K562 (cell line): ENCODE data around the gene RHOT1. TPM values are rescaled to one million over a fixed set of nuclear protein-coding genes. Genes with fewer than 3 reads are reported as not detected.

ENCODE experiments used
- ATAC-seq: fragments of 200-7000 bp; cut with Tn5 transposase; 3 replicates; pipeline ENCODE4 v1.9.1; 2020; ENCODE audit warnings: moderate library complexity
- BruUV-seq: library from RNA; stranded (reverse); fragments of 400-500 nt; replicated peaks from 2 replicates; lab custom pipeline; 2021; lab: Mats Ljungman, UMichigan
- CTCF ChIA-PET: fragments of 300-600 bp; formaldehyde crosslinking; extraction: SDS; loops from one replicate; lab custom pipeline; 2021; ENCODE audit warnings: low intra/inter-chr PET ratio; lab: Yijun Ruan, JAX
- POLR2A ChIA-PET: fragments of 300-600, 350-650 bp; sonication (Branson Sonifier 250); formaldehyde crosslinking; extraction: SDS; loops from one replicate; lab custom pipeline; 2021; ENCODE audit warnings: antibody characterized with exemption, inconsistent platforms; lab: Yijun Ruan, JAX
- DNase-seq, 4 experiments: peaks; one replicate each; pipeline versions ENCODE4 v3.0.0 to v3.0.0-alpha.2; 2011 to 2018; ENCODE audit warnings: low spot score in 3 of 4, mixed read lengths in 3 of 4; ENCODE audit errors: extremely low read depth in 1 of 4
- FAIRE-seq: peaks from 2 replicates; lab custom pipeline; 2011; peaks lifted over from hg19 to GRCh38; lab: Jason Lieb, UNC
- H2AFZ ChIP-seq: 2 replicates; pipeline ENCODE4 v1.6.0; 2011; ENCODE audit warnings: low read depth, low read length, control low read depth, inconsistent platforms
- H3K27ac ChIP-seq: fragments of 200-600 bp; 3 replicates; pipeline ENCODE4 v1.8.0; 2011; ENCODE audit warnings: low read depth, mild to moderate bottlenecking, control low read depth, inconsistent platforms, low read length, moderate library complexity, mixed read lengths; ENCODE audit errors: extremely low read depth
- H3K27me3 ChIP-seq, 2 experiments: fragments of 300-600 bp in 1 of 2; 2 replicates in 1 of 2; 3 replicates in 1 of 2; pipeline versions ENCODE4 v1.6.0 to v1.8.0; 2011; ENCODE audit warnings: inconsistent platforms in 2 of 2, low read length in 2 of 2, mild to moderate bottlenecking in 1 of 2, mixed read lengths in 1 of 2, moderate library complexity in 1 of 2; ENCODE audit not compliant: control insufficient read depth in 2 of 2, insufficient read depth in 2 of 2
- H3K36me3 ChIP-seq: fragments of 300-600 bp; 3 replicates; pipeline ENCODE4 v1.8.0; 2011; ENCODE audit warnings: mild to moderate bottlenecking, low read length, inconsistent platforms; ENCODE audit not compliant: control insufficient read depth, insufficient read depth
- H3K4me1 ChIP-seq, 2 experiments: fragments of 200-600 bp in 1 of 2; replicated peaks in 1 of 2; 2 replicates in 1 of 2; 3 replicates in 1 of 2; pipeline versions ENCODE4 v1.5.1 to v1.8.0; 2011; ENCODE audit warnings: inconsistent platforms in 2 of 2, low read length in 2 of 2, mild to moderate bottlenecking in 1 of 2, mixed read lengths in 1 of 2, moderate library complexity in 1 of 2; ENCODE audit not compliant: control insufficient read depth in 2 of 2, insufficient read depth in 2 of 2
- H3K4me2 ChIP-seq: 2 replicates; pipeline ENCODE4 v1.6.1; 2011; ENCODE audit warnings: low read length, control low read depth, inconsistent platforms, mixed read lengths; ENCODE audit not compliant: insufficient read depth
- H3K4me3 ChIP-seq: fragments of 200-600 bp; sonication (generic), shearing (Covaris generic); 2 replicates; pipeline ENCODE4 v1.5.1; 2016; ENCODE audit warnings: control low read depth, inconsistent platforms
- H3K79me2 ChIP-seq: fragments of 200-600 bp; 3 replicates; pipeline ENCODE4 v1.8.0; 2011; ENCODE audit warnings: low read length, inconsistent platforms; ENCODE audit not compliant: control insufficient read depth, insufficient read depth
- H3K9ac ChIP-seq, 2 experiments: 2 replicates each; pipeline versions ENCODE4 v1.6.0 to v1.6.1; 2011; ENCODE audit warnings: low read depth in 2 of 2, low read length in 2 of 2, control low read depth in 1 of 2, inconsistent platforms in 1 of 2, mild to moderate bottlenecking in 1 of 2, mixed read lengths in 1 of 2; ENCODE audit not compliant: insufficient read depth in 1 of 2
- H3K9me1 ChIP-seq: one replicate; pipeline ENCODE4 v1.6.0; 2011; ENCODE audit warnings: inconsistent platforms, mild to moderate bottlenecking, low read length, moderate library complexity; ENCODE audit not compliant: control insufficient read depth, insufficient read depth
- H3K9me3 ChIP-seq: replicated peaks from 2 replicates; pipeline ENCODE4 v1.5.1; 2011; ENCODE audit warnings: low read depth, low read length, inconsistent platforms; ENCODE audit not compliant: control insufficient read depth, insufficient read depth
- H4K20me1 ChIP-seq: replicated peaks from 2 replicates; pipeline ENCODE4 v1.6.1; 2011; ENCODE audit warnings: low read length, inconsistent platforms, mixed read lengths; ENCODE audit not compliant: control insufficient read depth, insufficient read depth
- GTF2F1 ChIP-seq: IDR thresholded peaks from 2 replicates; pipeline ENCODE4 v1.6.1; 2011; ENCODE audit warnings: low read depth, low read length, improper control_type of control experiment
- HDAC3 ChIP-seq: fragments of 450-650 bp; IDR thresholded peaks from 2 replicates; pipeline ENCODE4 v1.6.1; 2018; ENCODE audit warnings: borderline replicate concordance, mild to moderate bottlenecking, moderate library complexity; ENCODE audit not compliant: partially characterized antibody
- MAFF ChIP-seq: IDR thresholded peaks from 2 replicates; pipeline ENCODE4 v1.6.1; 2012; ENCODE audit warnings: low read length, improper control_type of control experiment
- MEIS2 ChIP-seq: fragments of 450-650 bp; IDR thresholded peaks from 2 replicates; pipeline ENCODE4 v1.6.1; 2014; ENCODE audit warnings: mild to moderate bottlenecking; ENCODE audit not compliant: partially characterized antibody
- NCOA4 ChIP-seq: fragments of 450-650 bp; IDR thresholded peaks from 2 replicates; pipeline ENCODE4 v1.6.1; 2018; ENCODE audit warnings: mild to moderate bottlenecking; ENCODE audit not compliant: partially characterized antibody
- WGBS: fragments of 100-300 bp; shearing (Covaris generic); methylation state at CpG from one replicate; pipeline ENCODE4 v1.1.6; 2016; ENCODE audit warnings: low coverage, mixed read lengths; ENCODE audit not compliant: insufficient coverage; ENCODE audit errors: missing lambda C conversion rate; 5-methylcytosine and 5-hydroxymethylcytosine counted together
- in situ Hi-C: fragments of 300-500 bp; cut with MboI; formaldehyde crosslinking; loops from 4 replicates; pipeline ENCODE4 v1.15.0; 2018; ENCODE audit warnings: inconsistent platforms, mixed read lengths
- intact Hi-C: fragments of 100-400 bp; cut with micrococcal nuclease; formaldehyde crosslinking; loops from 2 replicates; pipeline ENCODE4 v1.14.2; 2022
- polyA plus RNA-seq, 8 experiments: library from polyadenylated mRNA; depleted of rRNA in 4 of 8; stranded (reverse) in 5 of 8; unstranded in 3 of 8; fragments of >200 nt; fragmentation: Nextera tagmentation in 2 of 8; fragmentation: Illumina TruSeq in 1 of 8; extraction: Ambion mirVana in 2 of 8; extraction: Trizol in 1 of 8; gene quantifications; 2 replicates each; pipeline versions ENCODE4 v1.2.1 to v1.2.3, GENCODE V29; 2011 to 2014; ENCODE audit warnings: inconsistent platforms in 1 of 8, missing spikeins in 1 of 8
- total RNA-seq, 7 experiments: library from RNA; depleted of rRNA in 6 of 7; stranded (reverse); fragments of >200 nt in 6 of 7; fragmentation: Illumina TruSeq in 2 of 7; extraction: Trizol in 2 of 7; gene quantifications; 2 replicates each; pipeline versions ENCODE4 v1.2.1 to v1.2.3, GENCODE V29; 2011 to 2021; ENCODE audit warnings: low replicate concordance in 1 of 7
- TF ChIP-seq, protein P1 (sequence below), 2 experiments: fragments of 450-650 bp in 1 of 2; sonication (generic) in 1 of 2; formaldehyde crosslinking in 1 of 2; IDR thresholded peaks; 2 replicates each; pipeline versions ENCODE4 v1.7.1 to v1.9.0; 2016 to 2022; ENCODE audit warnings: inconsistent platforms in 1 of 2, mild to moderate bottlenecking in 1 of 2, missing genetic modification reagents in 1 of 2

Gene RHOT1
- total and polyA plus RNA-seq, 9 of the 15 experiments (the other 6 are each of a cell fraction or from before 2014, with no cell fraction given): 23.0 to 101 (median 32.2) TPM

DNA sequence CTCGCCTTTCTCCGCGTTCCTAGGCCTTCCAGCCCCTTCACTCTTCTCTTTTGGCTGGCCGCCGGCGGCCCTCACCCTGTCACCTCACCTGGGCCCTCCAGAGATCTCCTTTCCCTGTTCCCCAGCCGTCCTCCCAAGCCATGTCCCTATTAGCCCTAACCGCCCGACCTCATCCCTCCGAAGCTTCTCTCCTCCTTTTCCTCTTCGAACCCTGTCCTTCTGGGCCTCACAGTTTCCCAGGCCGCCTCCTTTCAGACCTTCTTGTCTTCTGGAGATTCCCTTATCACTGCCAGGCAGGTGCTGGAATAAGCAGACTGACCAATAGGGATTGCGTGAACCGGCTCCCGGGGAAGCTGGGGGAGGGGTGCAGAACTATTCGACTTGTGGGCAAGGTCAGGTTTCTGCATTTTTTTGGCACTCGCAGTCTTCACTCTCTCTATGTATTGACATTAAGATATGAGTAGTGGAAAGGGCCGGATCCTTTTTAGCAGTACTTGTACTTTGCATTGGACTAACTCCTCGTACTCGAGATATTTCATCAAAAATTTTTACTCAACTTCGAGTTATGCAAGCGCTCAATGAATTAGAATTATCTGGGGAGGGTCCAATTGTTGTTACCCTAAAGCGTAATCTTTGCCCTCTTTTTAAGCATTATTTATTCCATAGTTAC is 690 bp downstream of the RHOT1 start (continued):
- TF ChIP-seq MAFF (no peak), GTF2F1 (no peak), NCOA4 (peak; percentile 59), MEIS2 (peak; percentile 50)

DNA sequence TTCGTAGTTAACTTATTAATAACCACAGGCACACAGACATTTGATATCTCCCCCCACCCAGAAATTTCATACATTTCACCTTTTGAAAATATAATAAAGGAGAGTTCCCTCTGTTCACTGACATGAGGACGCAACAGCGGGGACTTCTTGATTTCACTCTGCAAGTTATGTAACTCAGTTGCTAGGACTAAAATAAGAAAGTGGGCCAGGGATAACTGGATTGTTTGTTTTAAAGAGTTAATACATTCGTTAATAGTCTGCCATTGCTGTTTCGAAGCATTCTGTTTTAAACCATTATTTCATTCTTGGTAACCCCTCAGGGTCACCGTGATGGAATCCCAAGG is 1.2 kb downstream of the RHOT1 start:
- intact Hi-C loops: loop anchor here (5.0 kb wide), 1 partner anchor 39 kb away; no protein-coding TSS in a partner anchor
- FAIRE-seq: no peak

More for the DNA sequence above, 1.2 kb downstream of the RHOT1 start:
- H3K79me2 ChIP-seq: peaks cover 63% of the 10 kb centered on the region
- H2AFZ ChIP-seq: no peak overlapping the region
- no TSS peak for BruUV-seq
- peaks cover 10% of the 10 kb centered on the region; the same call in 2 of the 3 replicates for H3K36me3 ChIP-seq
- peak overlapping the region; percentile 94 for H3K27ac ChIP-seq
- ChIA-PET POLR2A (interaction anchor here (0.5 to 2.3 kb wide), 6 partner anchors 10 to 253 kb away, joined by 3 to 10 read pairs (median 4); no protein-coding TSS in a partner anchor), CTCF (no interaction called here)
- H3K27me3 ChIP-seq: no peaks in the 10 kb centered on the region
- ATAC-seq (no peak), DNase-seq (no peak)
- WGBS: 4% methylated on average over 6 of the region's 6 CpGs
- TF ChIP-seq, protein P1, sequence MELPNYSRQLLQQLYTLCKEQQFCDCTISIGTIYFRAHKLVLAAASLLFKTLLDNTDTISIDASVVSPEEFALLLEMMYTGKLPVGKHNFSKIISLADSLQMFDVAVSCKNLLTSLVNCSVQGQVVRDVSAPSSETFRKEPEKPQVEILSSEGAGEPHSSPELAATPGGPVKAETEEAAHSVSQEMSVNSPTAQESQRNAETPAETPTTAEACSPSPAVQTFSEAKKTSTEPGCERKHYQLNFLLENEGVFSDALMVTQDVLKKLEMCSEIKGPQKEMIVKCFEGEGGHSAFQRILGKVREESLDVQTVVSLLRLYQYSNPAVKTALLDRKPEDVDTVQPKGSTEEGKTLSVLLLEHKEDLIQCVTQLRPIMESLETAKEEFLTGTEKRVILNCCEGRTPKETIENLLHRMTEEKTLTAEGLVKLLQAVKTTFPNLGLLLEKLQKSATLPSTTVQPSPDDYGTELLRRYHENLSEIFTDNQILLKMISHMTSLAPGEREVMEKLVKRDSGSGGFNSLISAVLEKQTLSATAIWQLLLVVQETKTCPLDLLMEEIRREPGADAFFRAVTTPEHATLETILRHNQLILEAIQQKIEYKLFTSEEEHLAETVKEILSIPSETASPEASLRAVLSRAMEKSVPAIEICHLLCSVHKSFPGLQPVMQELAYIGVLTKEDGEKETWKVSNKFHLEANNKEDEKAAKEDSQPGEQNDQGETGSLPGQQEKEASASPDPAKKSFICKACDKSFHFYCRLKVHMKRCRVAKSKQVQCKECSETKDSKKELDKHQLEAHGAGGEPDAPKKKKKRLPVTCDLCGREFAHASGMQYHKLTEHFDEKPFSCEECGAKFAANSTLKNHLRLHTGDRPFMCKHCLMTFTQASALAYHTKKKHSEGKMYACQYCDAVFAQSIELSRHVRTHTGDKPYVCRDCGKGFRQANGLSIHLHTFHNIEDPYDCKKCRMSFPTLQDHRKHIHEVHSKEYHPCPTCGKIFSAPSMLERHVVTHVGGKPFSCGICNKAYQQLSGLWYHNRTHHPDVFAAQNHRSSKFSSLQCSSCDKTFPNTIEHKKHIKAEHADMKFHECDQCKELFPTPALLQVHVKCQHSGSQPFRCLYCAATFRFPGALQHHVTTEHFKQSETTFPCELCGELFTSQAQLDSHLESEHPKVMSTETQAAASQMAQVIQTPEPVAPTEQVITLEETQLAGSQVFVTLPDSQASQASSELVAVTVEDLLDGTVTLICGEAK (IDR thresholded peaks at IDR 0.05): 0 out of 2 replicates have a peak, but pooled peaks have one; percentile 21
- TF ChIP-seq, protein P1 (CRISPR knock-in tag; IDR thresholded peaks at IDR 0.05): no peak
- no peak for TF ChIP-seq HDAC3
- peak overlapping the region; percentile 86 for H3K4me2 ChIP-seq
- H3K9me3 ChIP-seq: no peaks in the 10 kb centered on the region
- H4K20me1 ChIP-seq: no peaks in the 10 kb centered on the region
- peaks cover 6 to 12% of the 10 kb centered on the region in 2 experiments; a peak in 4 of 5 replicates for H3K4me1 ChIP-seq
- peak overlapping the region; percentile 86 for H3K4me3 ChIP-seq
- H3K9me1 ChIP-seq: no peaks in the 10 kb centered on the region
- H3K9ac ChIP-seq: peak overlapping the region in 1 of 2 experiments; percentile 88; a peak in 2 of 4 replicates
- in situ Hi-C loops: no loop called here
